T follicular helper cell (primary cell): ENCODE measurements around the gene CAPS2.

ENCODE experiments used
- DNase-seq: peaks from one replicate; pipeline ENCODE4 v3.0.0-alpha.2; 2020; ENCODE audit warnings: low read depth

The CAPS2 gene

GRCh38 chr12:75305412-75306332 is 24.5 kb downstream of the CAPS2 start:
- DNase-seq = no peak

DNA sequence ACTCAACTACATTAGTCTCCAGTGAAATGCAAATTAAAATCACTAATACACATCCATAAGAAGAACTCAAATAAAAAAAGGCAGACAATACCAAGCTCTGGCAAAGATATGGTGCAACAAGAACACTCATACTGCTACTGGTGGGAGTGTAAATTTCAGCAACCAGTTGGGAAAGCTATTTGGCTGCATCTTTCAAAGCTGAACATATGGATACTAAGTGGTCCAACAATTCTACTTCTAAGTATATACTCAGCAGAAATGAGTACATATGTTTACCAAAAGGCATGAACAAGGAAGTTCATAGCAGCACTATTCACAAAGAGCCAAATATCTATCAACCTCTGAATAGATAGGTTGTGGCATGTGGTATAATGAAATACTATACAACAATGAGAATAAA is 27.3 kb downstream of the CAPS2 start:
- no peak for DNase-seq

- no peak for DNase-seq
Observed at GRCh38 chr12:75302225-75302624, 27.9 kb downstream of the CAPS2 start.

- no peak for DNase-seq
Observed at GRCh38 chr12:75294797-75295196, 35.3 kb downstream of the CAPS2 start.

DNA sequence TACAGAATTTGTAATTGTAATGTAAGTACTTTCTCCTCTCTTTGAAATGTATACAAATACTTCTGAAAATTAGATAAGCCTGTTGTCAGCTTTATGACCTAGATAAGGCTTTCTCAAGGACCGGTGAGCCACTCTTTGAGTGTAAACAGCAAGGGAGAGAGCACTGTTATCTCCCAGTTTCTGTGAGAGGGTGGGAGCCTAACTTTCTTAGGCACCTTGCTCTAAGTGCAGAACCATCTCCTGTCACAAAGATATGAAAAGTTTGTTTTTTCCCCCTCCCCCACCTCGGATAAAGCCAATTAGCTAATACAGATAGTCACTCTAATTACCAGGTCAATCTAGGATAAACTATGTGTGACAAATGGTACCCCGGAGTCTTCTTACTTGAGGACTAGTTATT is 35.8 kb downstream of the CAPS2 start:
- no peak for DNase-seq

DNA sequence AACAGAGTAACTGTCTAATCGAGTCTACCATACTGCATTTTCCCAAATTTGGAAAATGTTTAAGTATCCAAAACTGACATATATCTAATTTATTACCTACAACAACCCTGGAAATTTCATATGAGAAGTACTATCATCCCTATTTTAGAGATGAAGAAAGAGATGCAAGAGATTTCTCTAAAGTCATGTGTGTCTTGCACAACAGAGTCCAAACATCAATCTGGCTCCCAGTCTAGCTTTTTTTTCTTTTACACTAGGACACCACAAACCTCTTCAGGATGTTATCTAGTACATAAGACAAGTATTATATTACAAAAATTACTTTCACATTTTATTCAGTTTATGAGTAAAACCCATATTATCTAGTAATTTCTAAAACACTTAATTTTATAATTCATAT is 39.1 kb downstream of the CAPS2 start:
- no peak for DNase-seq

GRCh38 chr12:75289753-75290152 is 40.4 kb downstream of the CAPS2 start:
- DNase-seq = no peak

DNA sequence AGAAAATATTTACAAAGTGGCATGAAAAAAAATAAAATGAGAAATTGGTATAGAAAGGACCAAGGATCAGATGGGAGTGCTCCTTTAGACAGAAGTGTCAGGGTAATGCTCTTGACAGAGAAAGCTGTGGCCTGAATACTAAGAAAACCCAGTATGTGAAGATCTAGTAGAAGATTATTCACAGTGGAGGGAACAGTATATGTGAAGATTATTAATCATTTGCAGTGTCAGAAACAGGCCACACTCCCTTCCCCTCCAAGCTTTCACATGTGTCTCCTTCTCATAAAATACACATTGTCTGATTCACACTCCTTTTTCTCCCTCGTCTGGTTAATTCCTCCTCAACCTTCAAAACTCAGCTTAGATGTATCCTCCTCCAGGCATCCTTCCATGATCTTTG is 41.3 kb downstream of the CAPS2 start:
- DNase-seq = no peak

DNA sequence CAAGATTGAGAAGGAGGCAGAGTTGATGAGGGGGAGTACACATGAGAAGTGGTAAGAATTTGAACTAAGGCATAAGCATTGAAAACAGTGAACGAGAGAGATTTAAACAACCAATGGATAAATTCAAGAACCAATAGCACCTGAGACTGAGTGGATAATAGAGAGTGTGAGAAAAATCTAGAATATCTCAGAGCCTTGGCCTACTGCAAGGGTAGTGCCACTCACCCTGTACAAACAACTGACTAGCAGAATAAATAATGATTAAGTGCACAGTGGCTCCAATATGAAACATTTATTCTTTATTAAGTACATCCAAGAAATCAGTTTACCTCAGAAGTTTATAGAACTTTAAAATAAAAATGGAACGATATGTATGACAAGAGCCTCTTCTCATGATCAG is 54.4 kb downstream of the CAPS2 start:
- DNase-seq = no peak

GRCh38 chr12:75271576-75271975 is 58.5 kb downstream of the CAPS2 start:
- no peak for DNase-seq

DNA sequence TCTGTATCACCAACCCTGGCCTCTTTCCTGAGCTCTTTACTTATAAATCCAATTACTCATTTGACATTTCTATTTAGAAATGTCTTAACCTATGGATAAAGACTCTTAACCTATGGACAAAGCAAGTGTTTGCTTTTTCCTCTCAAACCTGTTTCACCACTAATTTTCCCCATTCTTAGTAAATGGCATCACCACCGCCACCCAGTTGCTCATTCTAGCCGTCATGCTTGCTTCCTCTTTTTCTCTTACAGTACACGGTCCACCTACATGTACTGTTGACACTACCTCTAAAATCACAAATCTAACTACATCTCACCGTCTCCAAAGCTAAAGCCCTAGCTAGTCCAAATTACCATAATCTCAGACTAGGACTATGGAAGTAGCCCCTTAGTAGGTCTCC is 60.0 kb downstream of the CAPS2 start:
- DNase-seq = no peak

GRCh38 chr12:75269209-75269608 is 60.9 kb downstream of the CAPS2 start:
- DNase-seq = no peak

DNA sequence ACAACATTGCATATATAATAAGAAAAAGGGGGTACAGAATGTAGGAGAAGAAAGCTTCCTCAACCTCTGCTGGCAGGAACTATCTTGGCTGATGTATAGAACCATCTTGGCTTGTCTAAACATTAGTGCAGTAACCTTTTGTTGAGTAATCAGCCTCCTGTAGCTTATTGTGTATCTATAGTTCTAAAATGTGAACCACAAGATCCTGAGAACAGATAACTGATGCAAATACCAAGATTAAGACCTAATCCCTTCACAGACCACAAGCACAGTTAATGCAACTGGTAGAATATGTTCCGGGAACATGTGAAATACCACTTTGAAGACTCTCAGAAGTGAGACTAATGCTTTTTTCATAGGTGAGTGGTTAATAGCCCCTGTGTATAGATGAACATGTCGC is 69.8 kb downstream of the CAPS2 start:
- no peak for DNase-seq

GRCh38 chr12:75259143-75259542 is 71.0 kb downstream of the CAPS2 start:
- DNase-seq = no peak

DNA sequence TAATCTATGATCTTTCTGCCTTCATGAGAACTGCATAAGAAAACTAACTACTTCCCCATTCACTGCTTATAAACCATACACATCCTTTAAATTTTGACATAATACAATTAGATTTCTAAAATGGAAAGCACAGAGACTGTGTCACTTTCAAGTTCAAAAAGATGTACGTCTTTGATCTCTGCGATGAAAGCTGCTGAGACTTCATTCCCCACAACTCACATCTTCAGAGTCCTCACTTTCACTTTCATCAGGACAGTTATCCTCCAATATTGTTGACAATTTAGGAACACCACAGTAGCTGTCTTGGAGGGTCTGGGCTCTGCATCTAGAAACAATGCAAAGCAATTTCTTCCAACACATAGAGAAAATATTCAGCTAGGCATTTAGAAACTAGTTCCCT is 72.6 kb downstream of the CAPS2 start:
- DNase-seq = no peak

- DNase-seq = no peak
Observed at GRCh38 chr12:75245108-75245507, 85.0 kb downstream of the CAPS2 start.

DNA sequence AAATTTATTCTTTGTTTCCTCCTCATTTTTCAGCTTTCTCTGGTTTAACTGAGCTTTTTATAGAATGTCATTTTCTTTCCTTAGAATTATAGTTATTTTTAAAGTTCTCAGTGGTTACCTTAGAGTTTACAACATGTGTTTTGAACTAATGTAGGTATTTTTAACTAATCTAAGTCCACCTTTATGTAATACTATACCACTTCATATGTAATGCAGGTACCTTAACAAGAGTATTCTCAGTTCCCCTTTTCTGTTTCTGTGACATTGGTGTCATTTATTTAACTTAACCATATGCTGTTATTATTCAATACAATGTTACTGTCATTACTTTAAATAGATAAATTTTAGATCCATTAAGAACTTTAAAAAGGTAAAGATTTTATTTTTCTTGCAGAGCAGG is 90.1 kb downstream of the CAPS2 start:
- DNase-seq = no peak

GRCh38 chr12:75236206-75236605 is 93.9 kb downstream of the CAPS2 start:
- DNase-seq = no peak

- no peak for DNase-seq
Observed at GRCh38 chr12:75227132-75227531, 103.0 kb downstream of the CAPS2 start.
